Measurements from ENCODE around the gene GRAMD1B.

GRAMD1B gene

DNA sequence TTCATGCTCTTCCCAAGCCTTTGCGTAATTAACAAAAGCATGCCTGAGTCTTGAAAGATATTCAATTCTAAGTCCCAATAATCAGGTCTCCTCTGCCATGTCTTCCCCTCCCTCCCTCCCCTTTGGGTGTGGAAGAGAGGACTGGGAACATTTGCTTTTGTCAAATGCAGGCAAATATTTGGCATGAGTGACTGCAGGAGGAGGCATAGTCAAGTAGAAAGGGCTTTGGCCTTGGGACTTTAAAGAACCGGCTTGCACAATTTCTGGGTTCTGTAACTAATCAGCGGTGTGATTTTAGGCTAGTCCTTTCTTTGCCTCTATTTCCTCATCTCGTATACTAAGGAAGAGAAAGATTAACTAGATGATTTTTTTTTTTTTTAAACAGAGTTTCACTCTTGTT is 164.9 kb downstream of the GRAMD1B start:
- TF ChIP-seq, protein P1, sequence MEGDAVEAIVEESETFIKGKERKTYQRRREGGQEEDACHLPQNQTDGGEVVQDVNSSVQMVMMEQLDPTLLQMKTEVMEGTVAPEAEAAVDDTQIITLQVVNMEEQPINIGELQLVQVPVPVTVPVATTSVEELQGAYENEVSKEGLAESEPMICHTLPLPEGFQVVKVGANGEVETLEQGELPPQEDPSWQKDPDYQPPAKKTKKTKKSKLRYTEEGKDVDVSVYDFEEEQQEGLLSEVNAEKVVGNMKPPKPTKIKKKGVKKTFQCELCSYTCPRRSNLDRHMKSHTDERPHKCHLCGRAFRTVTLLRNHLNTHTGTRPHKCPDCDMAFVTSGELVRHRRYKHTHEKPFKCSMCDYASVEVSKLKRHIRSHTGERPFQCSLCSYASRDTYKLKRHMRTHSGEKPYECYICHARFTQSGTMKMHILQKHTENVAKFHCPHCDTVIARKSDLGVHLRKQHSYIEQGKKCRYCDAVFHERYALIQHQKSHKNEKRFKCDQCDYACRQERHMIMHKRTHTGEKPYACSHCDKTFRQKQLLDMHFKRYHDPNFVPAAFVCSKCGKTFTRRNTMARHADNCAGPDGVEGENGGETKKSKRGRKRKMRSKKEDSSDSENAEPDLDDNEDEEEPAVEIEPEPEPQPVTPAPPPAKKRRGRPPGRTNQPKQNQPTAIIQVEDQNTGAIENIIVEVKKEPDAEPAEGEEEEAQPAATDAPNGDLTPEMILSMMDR (IDR thresholded peaks at IDR 0.05), result no peak
- Histone ChIP-seq H3K4me3 (no peak overlapping the region), H3K27ac (no peak overlapping the region)
- no peak for DNase-seq (ENCODE audit: low spot score)

DNA sequence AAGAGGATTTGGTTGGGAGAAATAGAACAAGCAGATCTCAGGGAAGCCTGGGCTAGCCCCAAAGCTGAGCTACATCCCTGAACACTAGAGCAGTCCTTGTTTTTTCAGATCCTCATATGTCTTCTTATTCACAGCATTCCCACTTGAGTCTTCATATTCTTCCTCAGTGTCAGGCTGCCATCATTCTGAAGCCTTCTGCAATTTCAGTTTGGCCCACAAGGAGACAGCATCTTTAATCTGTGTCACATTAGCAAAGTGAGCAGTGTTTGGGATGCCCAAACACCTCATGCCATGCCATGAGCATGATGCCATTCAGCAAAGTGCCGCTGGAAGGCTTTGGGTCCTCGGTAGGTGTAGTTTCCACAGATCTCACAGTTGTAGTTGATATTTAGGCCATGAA is 167.8 kb downstream of the GRAMD1B start:
- TF ChIP-seq, protein P1 (IDR thresholded peaks at IDR 0.05), result no peak
- no peak for DNase-seq (ENCODE audit: low spot score)
- H3K4me3 ChIP-seq, result no peak overlapping the region
- no peak overlapping the region for H3K27ac ChIP-seq

DNA sequence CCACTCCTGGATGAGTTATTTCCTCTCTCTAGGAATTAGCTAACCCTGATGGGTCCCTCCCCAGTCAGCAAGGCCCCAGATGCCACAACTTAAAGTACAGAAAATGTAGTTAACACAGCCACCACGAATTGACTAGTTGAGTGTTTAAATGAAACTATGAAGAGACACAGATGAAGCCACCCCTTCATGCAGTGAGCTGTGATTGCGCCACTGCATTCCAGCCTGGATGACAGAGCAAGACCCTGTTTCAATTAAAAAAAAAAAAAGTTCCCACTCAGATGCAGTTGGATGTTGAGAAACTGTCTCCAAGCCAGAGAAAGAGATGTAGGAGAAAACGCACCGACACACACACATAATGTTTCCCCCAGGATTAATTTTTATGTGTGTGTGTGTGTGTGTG is 171.1 kb downstream of the GRAMD1B start:
- TF ChIP-seq, protein P1 (IDR thresholded peaks at IDR 0.05), result no peak
- Histone ChIP-seq H3K4me3 (no peak overlapping the region), H3K27ac (no peak overlapping the region)
- no peak for DNase-seq (ENCODE audit: low spot score)

DNA sequence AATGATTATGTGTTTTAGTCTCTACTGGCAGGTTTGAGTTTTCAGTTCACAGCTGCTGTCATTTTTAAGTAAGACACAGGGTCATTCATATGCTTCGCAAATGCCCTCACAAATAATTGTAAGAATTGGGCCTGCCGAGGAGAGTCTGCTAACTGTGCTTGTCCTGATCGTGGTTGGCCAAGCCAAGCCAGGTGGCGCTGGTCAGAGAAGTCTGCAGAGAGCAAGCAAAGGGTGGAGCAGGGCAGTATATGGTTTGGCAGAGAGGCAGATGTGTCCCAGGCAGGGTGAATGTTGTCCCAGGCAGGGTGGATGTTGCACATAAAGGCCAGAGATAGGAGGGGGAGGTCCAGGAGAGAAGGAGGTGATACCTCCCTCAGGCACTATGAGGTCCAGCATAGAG is 171.7 kb downstream of the GRAMD1B start:
- TF ChIP-seq, protein P1 (IDR thresholded peaks at IDR 0.05), result no peak
- Histone ChIP-seq H3K27ac (no peak overlapping the region), H3K4me3 (no peak overlapping the region)
- no peak for DNase-seq (ENCODE audit: low spot score)

DNA sequence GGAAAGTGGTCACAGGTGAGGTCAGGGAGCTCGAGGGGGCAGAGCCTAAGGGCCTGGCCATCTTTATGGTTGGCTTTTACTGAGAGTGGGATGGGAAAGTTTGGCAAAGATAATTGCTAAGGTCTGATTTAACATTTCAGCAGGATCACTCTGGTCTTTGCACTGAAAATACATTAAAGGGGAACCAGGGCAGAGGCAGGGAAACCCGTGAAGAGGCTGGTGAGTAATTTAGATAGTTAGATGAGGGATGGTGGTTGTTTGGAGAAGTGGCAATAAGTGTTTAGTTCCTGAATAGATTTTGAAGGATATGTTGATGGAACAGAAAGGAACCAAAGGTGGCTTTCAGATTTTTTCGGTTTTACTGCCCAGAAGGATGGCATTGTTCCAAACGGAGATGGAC is 173.6 kb downstream of the GRAMD1B start:
- no peak for DNase-seq (ENCODE audit: low spot score)
- Histone ChIP-seq H3K27ac (no peak overlapping the region), H3K4me3 (no peak overlapping the region)
- TF ChIP-seq, protein P1 (IDR thresholded peaks at IDR 0.05), result no peak

DNA sequence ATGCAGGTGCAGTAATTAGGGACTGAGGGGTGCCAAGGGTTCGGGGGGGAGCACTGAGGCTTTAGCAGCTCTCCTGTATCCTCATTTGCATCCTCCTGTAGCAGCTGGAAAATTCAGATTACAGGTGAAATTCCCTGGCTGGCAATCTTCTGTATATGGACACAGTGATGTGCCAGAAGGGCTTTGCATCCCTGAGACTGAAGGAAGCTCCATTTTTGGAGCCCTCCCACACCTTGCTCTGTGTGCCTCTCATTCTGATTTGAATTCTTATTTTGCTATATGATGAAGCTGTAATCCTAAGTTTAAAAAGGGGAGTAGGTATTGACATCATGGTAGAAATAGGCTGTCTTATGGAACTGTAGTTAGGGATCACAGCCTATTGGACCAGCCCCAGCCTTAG is 177.7 kb downstream of the GRAMD1B start:
- TF ChIP-seq, protein P1 (IDR thresholded peaks at IDR 0.05), result no peak
- no peak for DNase-seq (ENCODE audit: low spot score)
- no peak overlapping the region for H3K27ac ChIP-seq
- no peak overlapping the region for H3K4me3 ChIP-seq

DNA sequence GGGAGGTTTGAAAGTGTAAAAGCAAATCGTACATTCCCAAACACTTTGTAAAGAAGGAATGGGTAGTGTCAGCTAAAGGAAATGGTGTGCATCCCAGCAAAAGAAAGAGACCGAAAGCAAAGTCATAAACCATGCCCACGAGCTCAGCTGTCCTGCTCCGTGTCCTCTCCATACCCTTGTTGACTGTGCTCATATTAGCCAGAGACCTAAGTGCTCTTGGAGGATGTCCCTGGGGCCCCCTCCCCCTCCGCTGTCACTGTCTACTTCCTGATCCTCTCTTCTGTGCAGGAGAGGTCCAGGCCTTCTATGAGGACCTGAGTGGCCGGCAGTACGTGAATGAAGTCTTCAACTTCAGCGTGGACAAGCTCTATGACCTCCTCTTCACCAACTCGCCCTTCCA is 178.3 kb downstream of the GRAMD1B start:
- Histone ChIP-seq H3K4me3 (no peak overlapping the region), H3K27ac (no peak overlapping the region)
- TF ChIP-seq, protein P1 (IDR thresholded peaks at IDR 0.05), result no peak
- no peak for DNase-seq (ENCODE audit: low spot score)

Measured in coronary artery (tissue), 2 donors.